GM19324 (cell line): ENCODE results near the gene GAMT.
"Not testable (repeated sequence)": the region's sequence is repeated elsewhere in the genome, so short reads cannot be mapped to it uniquely, and the experiment has no call there.

Experiments used
- ATAC-seq: cut with Tn5 transposase; IDR thresholded peaks from one replicate; pipeline ENCODE4 v1.9.1; 2021; ENCODE audit warnings: mild to moderate bottlenecking, moderate library complexity; ENCODE audit not compliant: unreplicated experiment, low FRiP score

Gene GAMT

DNA sequence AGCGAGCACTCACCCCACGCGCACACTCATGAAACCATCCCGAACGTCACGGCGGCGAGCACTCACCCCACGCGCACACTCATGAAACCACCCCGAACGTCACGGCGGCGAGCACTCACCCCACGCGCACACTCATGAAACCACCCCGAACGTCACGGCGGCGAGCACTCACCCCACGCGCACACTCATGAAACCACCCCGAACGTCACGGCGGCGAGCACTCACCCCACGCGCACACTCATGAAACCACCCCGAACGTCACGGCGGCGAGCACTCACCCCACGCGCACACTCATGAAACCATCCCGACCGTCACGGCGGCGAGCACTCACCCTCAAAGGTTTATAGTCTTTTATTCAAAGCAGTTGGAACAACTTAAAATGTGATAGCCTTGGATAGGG, 18.7 kb upstream of the GAMT start:
- not testable (repeated sequence) for ATAC-seq

DNA sequence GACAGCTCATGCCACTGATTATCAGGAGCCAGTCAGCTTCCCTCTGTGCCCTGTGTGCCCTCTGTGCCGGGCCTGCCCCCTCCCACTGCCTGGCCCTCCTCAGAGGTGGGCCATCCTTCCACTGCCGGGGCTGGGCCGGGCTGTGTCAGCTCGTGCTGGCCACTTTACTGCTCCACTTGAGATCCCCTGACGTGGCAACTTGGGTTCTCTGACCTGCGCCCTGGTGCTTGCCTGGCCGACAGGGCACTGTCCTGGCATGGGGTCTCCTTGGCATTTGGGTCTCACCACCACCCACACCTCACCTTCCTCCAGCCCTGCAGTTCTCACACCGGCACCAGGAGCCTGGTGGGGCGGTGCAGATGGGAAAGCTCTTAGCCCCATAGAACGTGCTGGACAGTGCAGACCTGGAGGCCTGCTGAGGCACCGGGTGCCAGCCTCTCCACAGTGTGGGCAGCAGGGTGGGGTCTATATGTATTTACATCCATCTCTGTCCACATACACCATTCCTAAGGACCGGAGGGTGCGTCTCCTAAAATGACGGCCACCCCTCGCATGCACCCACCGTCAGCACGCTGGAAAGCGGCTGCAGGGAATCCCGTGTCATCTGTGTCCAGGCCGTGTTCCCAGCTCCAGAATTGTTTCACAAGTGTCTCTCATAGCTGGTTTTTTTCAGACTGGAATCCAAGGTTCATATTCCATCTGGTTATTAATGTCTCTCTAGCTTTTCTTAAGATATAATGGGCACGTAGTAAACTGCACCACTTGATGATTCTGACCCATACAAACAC, 17.8 kb upstream of the GAMT start:
- ATAC-seq, result no peak

DNA sequence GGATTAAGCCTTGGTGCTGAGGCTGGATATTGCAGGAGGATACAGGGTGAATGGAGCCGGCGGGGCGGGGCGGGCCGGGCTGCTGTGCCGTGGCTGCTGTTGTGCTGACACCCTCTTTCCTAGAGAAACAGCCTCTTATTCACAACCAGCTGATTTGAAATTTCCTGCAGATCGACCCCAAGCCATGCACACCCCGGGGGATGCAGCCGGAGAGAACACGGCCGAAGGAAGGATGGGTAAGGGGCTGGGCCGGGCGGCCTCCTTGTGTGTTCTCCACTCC, 17.1 kb upstream of the GAMT start:
- ATAC-seq, result no peak

DNA sequence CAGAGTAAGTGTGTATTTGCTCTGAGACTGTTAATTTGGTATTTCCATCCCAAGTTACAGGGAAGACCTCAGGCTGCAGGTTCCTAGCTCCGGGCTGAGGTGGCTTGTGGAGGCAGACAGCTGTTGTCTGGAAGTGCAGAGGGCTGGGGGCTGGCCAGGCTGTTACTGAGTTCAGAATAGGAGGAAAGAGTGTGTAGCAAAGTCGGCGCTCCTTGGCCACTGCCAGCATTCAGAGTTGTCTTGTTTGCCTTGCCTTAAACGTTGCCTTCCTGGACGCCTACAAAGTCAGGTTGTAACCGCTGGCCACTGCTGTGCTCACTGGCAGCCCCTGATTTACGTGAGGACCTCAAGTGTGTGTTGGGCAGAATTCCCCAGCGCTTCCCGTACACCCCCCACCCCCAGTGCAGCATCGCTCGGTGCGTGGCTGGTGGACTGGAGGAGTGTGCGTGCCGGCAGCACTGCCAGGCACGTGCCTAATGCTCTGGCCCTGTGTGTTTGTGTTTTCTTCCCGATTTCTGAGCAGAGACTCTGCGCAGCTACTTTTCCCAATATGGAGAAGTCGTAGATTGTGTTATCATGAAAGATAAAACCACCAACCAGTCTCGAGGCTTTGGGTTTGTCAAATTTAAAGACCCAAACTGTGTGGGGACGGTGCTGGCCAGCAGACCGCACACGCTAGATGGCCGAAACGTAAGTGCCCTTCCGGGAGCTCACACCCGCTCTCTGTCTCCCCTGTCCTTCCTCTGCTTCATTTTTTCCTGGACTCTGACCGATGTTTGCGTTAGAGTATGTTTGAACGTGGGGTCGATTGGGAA, 16.5 kb upstream of the GAMT start:
- ATAC-seq, result no peak

DNA sequence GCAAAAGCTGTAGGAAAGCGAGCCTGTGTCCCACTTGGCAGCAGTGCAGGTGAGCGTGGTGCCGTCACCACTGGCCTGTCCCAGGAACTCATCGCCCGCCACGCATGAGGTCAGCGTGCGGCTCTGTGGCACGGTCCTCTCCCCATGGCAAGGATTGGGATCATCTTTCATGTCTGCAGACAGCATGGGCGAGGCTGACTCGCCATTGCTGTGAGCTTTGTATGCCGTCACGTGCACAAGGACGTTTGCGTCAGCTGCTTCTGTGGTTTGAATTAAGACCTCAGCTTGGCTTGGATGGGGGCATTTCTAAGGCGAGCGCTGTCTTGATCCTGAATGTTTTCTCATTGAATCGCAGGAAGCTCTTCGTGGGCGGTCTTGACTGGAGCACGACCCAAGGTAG, 15.8 kb upstream of the GAMT start:
- ATAC-seq, result no peak

DNA sequence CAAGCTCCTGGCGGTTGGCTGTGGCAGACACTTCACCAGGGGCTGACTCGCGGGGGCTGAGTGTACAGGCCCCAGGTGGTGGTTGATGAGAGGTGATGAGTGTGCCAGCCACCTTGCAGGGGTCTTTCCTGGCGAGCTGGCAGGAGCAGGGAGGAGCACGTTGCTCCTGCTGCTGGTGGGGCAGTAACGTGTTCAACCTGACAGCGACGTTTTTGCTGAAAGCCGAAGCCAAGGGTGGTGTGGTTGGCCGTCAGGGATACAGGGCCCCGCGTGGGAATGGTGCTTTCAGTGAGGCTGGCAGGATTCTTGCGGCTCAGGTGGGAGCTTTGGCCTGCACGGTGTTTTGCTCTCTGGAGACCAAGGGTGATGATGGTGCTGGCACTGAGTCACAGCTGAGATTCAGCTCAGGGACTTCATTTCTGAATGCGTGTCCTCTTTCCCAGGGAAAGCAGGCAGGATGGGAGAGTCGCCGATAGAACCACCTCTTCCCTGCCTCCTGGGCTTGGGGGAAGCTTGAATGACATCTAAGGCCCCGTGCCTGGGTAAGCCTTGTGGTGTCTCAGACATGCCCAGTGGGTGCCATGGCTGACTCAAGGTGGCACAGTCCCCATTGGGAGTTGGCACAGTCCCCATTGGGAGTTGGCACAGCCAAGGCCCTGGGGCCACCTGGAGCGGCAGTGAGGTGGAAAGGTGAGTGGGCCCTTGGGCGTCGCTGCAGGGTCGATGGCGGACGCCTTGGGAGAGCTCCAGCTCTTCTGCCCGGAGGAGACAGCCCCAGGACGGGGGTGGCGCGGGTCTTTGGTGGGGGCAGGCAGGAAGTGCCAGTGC, 14.9 kb upstream of the GAMT start:
- no peak for ATAC-seq

DNA sequence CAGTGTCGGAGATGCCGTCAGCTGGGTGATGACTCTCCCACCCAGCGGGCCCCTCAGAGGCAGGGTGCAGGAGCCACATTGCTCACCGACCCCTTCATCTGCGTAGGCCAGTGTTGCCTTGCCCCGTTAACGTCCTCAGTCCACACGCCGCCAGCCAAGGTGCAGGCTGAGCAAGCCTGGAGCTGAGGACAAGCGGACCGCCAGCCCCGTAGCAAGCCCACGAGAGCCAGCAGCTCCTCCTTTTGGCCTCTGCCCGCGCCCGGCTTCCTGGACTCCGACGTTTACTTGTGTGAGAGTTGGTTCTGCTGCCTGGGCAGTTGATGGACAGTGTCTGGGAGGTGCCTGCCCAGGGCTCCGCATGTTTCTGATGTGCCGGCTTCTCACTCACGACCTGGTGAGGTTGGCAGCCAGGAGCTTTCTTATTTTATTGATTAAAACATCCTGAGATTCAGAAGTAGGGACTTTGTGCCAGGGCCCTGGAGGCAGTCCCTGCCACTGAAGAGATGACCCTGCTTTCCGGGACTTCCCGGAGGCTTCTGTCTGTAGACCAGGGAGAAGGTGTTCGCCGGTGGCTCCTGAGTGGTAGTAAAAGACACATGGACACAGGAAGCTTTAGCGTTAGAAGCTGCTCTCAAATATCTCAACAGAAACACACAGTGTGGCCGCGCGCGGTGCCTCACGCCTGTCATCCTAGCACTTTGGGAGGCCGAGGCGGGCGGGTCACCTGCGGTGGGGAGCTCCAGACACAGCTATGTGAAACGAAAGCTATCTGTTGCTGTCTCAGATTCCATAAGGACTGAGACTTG, 11.9 kb upstream of the GAMT start:
- no peak for ATAC-seq

DNA sequence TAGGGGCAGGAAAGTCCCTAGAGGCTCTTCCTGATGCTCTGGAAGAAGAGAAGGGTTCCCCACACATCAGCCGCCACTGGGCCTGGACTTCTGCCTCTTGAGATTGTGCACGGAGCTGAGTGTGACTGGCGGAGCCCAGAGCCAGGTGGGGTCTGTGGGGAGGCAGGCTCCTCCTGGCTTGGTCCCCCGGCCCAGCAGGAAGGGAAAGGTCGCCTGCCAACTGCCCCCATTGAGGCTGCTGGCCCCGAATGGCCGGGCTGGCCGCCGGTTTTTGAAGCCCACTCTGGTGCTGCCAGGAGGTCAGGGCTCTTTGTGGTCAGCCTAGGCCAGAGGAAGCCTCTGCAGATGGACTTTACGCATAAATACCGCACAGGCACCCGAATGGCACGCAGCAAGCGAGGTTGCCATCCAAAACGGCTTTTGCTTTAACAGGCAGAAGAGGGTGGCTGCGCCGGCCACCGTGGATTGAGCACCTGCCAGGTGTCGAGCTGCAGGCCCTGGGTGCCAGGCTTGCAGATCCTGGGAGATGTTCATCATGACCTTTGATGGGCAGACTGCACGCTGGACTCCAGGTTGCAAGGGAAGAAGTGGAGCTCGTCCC, 11.1 kb upstream of the GAMT start:
- ATAC-seq, result no peak

DNA sequence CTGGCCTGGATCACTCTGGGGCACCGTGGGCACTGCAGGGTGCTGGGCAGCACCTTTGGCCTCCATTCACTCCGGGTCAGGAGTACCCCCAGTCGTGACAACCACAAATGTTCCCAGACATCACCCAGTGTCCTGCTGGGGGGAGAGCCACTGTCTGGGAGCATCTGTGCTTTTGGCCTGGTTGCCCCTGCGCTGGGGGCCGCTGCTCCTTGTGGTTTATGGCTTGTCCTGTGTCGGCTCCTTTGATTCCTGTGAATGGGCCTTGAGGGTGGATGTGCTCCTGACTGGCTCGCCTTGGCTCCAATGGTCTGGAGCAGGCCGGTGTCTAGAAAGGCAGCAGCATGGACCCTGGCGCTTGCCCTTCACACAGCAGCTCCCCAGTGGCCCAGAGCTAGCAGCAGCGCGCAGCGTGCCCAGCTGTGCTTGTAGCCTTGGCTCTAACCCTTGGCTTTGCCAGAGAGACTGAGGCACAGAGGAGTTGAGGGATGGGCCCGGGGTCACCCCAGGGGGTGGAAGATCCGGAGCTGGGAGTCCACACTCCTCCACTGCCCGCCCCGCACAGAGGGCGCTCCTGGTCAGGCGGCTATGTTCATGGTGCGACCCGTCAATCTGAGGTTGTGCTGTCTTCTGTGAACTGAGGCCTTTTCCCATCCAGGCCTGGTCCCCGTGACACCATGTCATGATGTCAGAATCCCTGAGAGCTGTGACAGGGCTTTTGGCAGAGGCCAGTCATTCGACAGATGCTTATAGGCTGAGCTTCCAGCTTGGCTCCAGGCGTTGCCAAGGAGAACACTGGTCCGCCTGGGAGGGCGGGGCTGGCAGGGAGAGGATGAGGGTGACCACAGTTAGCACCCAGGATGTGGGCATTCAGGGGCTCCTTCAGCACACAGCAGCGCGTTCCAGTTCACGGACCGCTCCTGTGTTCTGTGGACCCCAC, 10.2 kb upstream of the GAMT start:
- no peak for ATAC-seq

DNA sequence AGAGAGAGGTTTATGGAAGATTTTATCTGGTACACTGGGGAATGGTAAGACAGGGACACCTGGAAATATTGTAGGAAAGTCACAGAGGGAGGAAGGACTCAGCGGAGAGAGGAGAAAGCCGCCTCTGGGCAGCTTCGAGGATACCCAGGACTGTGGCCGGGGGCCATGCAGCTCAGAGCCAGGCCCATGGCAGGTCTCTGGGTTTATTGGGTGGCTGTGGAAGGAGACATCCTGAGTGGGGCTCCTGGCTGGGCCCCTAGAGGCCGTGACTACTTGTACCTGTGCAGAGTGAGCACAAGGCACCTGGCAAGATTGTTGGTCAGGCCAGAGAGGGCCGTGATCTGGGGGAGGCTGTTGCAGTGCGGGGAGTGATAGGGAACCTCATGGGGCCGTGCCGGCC, 9.4 kb upstream of the GAMT start:
- ATAC-seq, result no peak

DNA sequence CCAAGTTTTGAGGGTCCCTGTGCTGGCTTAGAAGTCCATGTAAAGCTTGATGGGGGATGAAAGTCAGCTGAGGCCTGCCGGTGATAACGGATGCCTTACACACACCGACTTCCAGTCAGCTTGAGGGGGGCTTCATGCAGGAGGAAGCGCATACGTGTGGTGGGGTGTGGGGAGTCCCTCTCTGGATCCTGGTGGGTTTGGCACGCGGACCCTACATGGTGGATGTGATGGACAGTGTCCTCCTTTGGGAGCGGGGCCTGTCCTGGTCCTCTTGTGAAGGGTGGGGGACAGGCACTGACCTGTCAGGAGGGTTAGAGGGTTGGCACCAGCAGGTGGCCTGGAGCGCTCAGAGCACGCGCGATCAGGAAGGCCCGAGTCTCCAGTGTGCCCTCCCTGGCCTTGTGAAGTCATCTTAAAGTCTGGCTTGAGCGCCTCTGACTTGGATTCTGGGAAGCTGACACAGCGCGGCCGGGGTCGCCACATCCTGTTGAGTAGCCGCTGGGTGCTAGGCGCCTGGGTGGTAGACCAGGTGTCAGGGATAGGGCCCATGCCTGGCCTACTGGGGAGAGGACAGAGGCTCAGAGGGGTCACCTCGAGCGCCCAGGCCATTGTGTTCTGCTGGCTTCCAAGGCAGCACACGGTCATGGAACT, 8.9 kb upstream of the GAMT start:
- ATAC-seq, result no peak

DNA sequence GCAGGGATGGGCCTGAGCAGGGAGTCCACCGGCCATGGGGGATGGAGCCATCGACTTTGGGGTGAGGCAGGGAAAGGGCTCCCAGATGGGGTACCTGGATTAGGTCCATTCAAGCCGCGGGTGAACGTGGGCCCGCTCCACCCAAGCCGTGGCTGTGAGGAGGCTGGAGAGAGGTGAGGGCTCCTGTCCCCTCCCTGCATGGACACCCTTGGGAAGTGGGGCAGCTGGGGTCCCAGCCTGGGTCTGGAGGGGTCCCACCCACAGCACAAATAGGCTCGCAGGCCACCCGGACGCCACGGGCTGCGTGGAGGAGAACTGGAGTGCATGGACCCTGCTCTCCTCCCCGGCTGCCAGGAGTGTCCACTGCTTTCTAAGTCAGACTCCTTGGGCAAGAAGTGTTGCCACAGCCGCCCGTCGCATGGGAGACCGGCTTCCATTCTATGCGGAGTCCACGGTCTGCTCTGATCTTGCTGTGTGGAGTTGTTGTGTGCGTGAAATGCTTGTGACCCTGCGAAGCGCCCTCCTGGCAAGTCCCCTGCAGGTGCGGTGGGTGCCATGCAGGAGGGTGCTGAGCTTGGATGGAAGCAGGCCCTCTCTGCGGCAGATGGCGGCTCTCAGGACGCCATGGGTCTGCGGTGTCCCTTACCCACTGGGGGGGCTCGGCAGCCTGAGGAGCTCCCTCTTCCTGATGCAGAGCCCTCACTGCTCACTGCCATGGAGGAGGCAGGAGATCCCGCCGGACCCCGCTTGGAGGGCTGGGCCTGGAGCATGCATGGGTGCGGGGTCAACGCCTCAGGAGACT, 8.1 kb upstream of the GAMT start:
- no peak for ATAC-seq

DNA sequence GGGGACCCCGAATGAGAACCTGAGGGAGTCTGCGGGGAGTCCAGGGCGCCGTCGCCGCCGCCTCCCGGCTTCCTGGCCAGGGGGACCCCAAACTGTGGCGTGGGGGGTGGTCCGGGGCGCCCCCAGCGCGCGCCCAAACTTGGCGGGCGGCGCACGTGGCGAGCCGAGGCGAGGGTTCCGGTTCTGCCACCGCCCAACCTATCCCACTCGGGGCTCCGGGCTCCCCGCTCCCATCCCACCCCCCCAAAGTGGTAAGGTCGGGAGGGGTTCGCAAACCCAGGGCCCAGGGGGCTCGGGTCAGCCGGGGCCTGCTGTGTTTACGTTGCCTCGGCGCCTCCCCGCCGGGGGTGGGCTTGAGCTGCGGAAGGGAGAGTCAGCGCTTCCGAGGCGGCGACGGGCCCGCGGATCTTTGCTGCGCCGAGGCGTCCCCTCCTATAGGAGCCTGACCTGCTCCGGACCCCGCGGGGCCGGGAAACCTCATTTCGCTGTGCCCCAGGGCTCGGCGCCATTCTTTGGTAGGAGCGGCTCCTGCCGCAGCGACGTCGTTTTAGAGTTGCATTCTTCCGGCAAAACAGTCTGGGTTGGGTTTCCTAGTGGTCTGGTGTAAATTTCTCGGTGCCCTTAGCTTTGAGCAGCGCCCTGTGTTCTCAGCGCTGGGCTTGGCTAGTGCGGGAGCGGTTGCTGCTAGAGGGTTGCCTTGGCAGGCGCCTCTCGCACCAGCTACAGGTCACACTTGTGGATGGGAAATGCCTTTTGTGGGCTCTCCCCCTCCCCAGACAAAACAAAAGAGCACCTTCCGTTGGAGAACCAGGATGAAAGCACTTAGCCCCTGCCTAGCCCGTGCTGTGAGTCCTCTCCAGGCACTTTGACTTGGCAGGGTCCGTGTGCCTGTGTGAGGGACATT, 7.2 kb upstream of the GAMT start:
- ATAC-seq, result peak; percentile 4

DNA sequence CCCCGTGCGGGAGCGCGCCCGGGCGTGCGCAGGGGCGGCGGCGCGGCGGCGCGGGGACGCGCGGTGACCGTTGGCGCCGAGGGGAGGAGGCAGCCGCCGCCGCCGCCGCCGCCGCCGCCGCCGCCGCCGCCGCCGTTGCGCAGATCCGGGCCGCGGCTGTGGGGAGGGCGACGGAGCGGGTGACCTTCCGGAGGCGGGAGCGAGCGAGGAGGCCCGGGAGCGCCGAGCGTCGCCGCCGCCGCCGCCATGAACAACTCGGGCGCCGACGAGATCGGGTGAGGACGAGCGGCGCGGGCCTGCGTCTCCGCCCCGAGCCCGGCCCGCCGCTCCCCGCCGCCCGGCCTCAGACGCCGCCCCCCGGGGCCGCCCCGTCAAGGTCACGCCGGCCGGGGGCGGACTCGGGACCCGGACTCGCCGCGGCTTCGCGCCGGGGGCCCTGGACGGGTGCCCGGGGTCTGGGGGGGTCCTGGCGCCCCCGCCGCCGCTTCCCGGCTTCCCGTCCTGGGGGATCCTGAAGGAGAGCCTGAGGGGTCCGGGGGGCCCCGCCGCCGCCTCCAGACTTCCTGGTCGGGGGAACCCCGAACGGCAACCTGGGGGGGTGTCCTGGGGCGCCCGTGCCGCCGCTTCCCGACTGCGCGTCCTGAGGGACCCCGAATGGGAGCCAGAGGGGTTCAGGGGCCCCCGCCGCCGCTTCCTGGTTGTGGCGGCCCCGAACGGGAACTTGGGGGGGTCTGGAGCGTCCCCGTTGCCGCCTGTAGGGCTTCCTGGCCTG, 6.4 kb upstream of the GAMT start, which contains the start of gene DAZAP1:
Gene DAZAP1, plus strand, starts transcription at position 59 of the 772 bp plus-strand sequence. Its CDS starts 188 bp downstream, at position 247.
- ATAC-seq, result peak; percentile 29

DNA sequence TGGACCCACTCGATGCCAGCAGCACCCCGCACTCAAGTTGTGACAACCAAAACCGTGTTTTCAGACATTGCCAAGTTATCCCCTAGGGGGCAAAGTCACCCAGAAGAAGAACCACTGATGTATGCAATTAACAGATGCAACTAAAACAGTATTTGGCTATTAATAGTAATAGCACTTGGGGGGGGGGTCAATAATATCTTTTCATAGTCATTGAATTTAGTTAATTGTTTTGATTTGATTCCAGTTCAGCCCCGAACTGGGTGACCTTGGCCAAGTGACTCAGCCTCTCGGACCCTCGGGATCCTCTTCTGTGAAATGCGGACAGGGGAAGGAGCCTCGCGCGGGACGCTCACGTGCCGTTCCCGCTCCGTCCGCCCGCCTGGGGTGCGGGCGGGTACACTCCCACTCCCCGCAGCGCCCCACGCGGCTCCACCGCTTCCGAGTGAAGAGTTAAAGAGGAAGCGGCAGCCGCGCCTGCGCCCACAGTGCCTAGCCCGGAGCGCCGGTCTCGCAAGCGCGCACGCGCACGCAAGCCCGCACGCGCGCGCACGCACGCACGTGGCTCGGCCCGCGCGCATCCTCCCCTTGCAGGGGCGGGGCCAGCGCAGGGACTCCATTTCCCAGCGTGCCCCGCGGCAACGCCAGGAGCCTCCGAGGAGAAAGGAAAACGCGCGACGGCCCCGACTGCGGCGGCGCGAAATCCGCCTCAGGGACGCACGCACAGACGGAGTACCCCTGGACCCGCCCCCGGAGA, 5.6 kb upstream of the GAMT start:
- ATAC-seq, result peak; percentile 85
